Thoracic aorta (tissue), 2 donors: ENCODE results near the gene KCNJ13. TPM values are rescaled to one million over a fixed set of nuclear protein-coding genes. Genes with fewer than 3 reads are reported as not detected.

ENCODE experiments used
- ATAC-seq: fragments of 150-250 bp; one replicate; pipeline ENCODE4 v1.8.0; 2017; ENCODE audit warnings: low read depth; ENCODE audit not compliant: insufficient number of reproducible peaks, low FRiP score
- DNase-seq: peaks from one replicate; pipeline ENCODE4 v3.0.0-alpha.2; 2020; ENCODE audit warnings: low spot score
- H3K27ac ChIP-seq, 2 donors: fragments of 200-600 bp; sonication (generic); 1 replicate in 1 of 2; 2 replicates in 1 of 2; pipeline ENCODE4 v1.5.1; 2016; ENCODE audit warnings: mild to moderate bottlenecking in 2 of 2, moderate library complexity in 2 of 2
- H3K27me3 ChIP-seq: fragments of 200-600 bp; sonication (generic); replicated peaks from 2 replicates; pipeline ENCODE4 v1.6.0; 2016; ENCODE audit warnings: mild to moderate bottlenecking; ENCODE audit not compliant: insufficient read depth
- H3K36me3 ChIP-seq: fragments of 200-600 bp; sonication (generic); one replicate; pipeline ENCODE4 v1.5.1; 2016
- H3K4me1 ChIP-seq, 2 donors: fragments of 200-600 bp; sonication (generic); 1 replicate in 1 of 2; 2 replicates in 1 of 2; pipeline versions ENCODE4 v1.5.1 to v1.6.0; 2016; ENCODE audit warnings: low read depth in 2 of 2, mild to moderate bottlenecking in 1 of 2; ENCODE audit not compliant: control insufficient read depth in 1 of 2
- H3K4me3 ChIP-seq: fragments of 200-600 bp; sonication (generic); 2 replicates; pipeline ENCODE4 v1.5.1; 2016; ENCODE audit warnings: mild to moderate bottlenecking
- H3K9me3 ChIP-seq: fragments of 200-600 bp; sonication (generic); 2 replicates; pipeline ENCODE4 v1.5.1; 2016
- CTCF ChIP-seq: fragments of 200-600 bp; sonication (generic); IDR thresholded peaks from one replicate; pipeline ENCODE4 v1.5.1; 2019; ENCODE audit warnings: antibody characterized with exemption
- total RNA-seq, 2 donors: library from RNA; depleted of rRNA; stranded (reverse); fragments of >200 nt; gene quantifications; one replicate each; pipeline versions ENCODE4 v1.1.0 to v1.2.3, GENCODE V29; 2016

The KCNJ13 gene
- total RNA-seq, 2 donors from 2014 or later, result not detected

DNA sequence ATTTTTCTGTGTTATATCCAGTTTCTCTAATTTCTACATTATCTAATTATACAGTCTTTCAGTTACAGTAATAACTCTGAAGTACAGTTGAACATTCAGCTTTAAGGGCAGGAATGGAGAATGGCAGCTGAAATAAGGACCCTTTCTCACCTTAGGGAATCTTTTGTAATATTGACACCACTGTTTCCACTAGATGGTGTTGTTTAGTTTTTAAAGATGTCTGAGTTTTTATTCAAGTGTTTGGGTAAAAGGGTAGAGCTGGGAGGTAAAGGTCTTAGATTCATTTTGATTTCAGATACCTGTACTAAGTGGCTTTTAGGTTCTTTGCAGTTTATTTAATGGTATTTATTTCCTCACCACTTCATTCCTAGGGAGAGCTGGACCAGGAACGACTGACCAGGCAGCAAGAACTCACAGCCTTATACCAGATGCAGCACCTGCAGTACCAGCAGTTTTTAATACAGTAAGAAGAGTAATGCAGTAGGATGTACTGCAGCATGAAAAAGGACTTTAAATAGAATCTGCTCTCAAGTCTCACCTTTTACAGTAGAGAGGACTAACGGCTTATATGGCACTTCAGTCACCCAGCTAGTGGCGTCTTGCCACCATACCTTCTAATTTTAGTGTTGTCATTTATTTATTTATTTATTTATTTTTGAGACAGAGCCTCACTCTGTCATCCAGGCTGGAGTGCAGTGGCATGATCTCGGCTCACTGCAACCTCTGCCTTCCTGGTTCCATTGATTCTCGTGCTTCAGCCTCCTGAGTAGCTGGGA, 33.2 kb upstream of the KCNJ13 start:
- no peak for TF ChIP-seq CTCF
- ATAC-seq, result no peak
- peaks cover 43% of the 10 kb centered on the region for H3K36me3 ChIP-seq
- no peaks in the 10 kb centered on the region for H3K4me1 ChIP-seq
- no peaks in the 10 kb centered on the region for H3K9me3 ChIP-seq
- no peaks in the 10 kb centered on the region for H3K27me3 ChIP-seq
- H3K4me3 ChIP-seq, result no peak overlapping the region
- DNase-seq, result no peak
- H3K27ac ChIP-seq, result no peak overlapping the region

DNA sequence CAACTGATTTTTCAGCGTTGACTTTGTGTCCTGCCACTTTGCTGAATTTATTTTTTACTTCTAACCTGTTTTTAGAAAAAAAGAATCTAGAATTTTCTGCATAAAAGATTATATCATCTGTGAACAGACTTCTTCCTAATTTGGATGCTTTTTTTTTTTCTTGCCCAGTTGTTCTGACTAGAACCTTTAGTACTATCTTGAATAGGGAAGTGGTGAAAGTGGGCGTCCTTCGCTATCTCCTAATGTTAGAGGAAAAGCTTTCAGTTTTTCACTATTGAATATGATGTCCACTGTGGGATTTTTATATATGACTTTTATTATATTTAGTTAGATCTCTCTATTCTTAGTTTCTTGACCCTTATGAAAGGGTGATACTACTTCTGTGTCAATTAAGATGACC, 25.7 kb upstream of the KCNJ13 start:
- peaks cover 0 to 9% of the 10 kb centered on the region in 2 donors for H3K4me1 ChIP-seq
- TF ChIP-seq CTCF, result no peak
- no peak overlapping the region for H3K27ac ChIP-seq
- no peak for ATAC-seq
- peaks cover 3% of the 10 kb centered on the region for H3K9me3 ChIP-seq
- H3K36me3 ChIP-seq, result peaks cover 15% of the 10 kb centered on the region
- H3K27me3 ChIP-seq, result no peaks in the 10 kb centered on the region
- no peak for DNase-seq
- H3K4me3 ChIP-seq, result no peak overlapping the region

DNA sequence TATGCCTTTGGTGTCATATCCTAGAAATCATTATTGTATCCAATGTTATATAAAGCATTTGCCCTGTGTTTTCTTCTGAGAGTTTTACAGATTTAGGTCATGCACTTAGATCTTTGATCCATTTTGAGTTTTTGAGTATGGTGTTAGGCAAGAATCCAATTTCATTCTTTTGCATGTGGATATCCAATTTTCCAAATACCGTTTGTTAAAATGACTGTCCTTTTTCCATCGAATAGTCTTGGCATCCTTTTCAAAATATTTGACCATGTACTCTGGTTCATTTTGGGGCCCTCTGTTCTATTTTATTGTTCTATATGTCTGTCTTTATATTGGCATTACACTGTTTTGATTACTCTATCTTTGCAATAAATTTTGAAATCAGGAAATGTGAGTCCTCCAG, 23.8 kb upstream of the KCNJ13 start:
- no peak for ATAC-seq
- Histone ChIP-seq H3K27me3 (no peaks in the 10 kb centered on the region), H3K27ac (no peak overlapping the region), H3K36me3 (peaks cover 18% of the 10 kb centered on the region), H3K9me3 (peaks cover 3% of the 10 kb centered on the region), H3K4me1 (peaks cover 0 to 9% of the 10 kb centered on the region in 2 donors), H3K4me3 (no peak overlapping the region)
- no peak for TF ChIP-seq CTCF
- no peak for DNase-seq

- Histone ChIP-seq H3K27ac (no peak overlapping the region), H3K4me3 (no peak overlapping the region), H3K4me1 (peaks cover 0 to 9% of the 10 kb centered on the region in 2 donors), H3K27me3 (no peaks in the 10 kb centered on the region), H3K9me3 (peaks cover 3% of the 10 kb centered on the region), H3K36me3 (peaks cover 22% of the 10 kb centered on the region)
- ATAC-seq, result no peak
- TF ChIP-seq CTCF, result no peak
- no peak for DNase-seq
These were observed 21.8 kb upstream of the KCNJ13 start for GRCh38 chr2:232798187-232798586.

DNA sequence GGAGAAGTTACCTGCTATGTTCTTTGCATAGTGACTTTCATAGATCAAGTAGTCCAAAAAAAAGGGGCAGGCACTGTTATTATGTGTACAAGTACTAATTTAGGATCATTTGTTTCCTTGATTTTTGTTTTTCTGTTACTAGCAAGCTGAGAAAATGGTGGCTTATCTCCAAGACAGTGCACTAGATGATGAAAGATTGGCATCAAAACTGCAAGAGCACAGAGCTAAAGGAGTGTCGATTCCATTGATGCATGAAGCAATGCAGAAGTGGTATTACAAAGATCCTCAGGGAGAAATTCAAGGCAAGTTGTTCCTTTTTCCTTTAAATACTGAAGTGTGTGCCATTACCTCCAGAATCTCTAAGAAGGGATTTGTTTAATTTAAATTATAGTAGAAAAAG, 19.6 kb upstream of the KCNJ13 start:
- Histone ChIP-seq H3K9me3 (no peaks in the 10 kb centered on the region), H3K4me1 (peaks cover 0 to 9% of the 10 kb centered on the region in 2 donors), H3K4me3 (no peak overlapping the region), H3K27ac (no peak overlapping the region), H3K36me3 (peaks cover 40% of the 10 kb centered on the region), H3K27me3 (no peaks in the 10 kb centered on the region)
- TF ChIP-seq CTCF, result no peak
- DNase-seq, result no peak
- ATAC-seq, result no peak
